Effector memory CD8-positive, alpha-beta T cell (primary cell): ENCODE measurements around the gene PNPLA5.

Source experiments
- ATAC-seq: fragments of 150-1000 bp; cut with Tn5 transposase; replicated peaks from 2 replicates; pipeline ENCODE4 v1.10.0; 2021; ENCODE audit warnings: mild to moderate bottlenecking, moderate library complexity
- DNase-seq, 3 experiments: peaks; one replicate each; pipeline ENCODE4 v3.0.0; 2021
- H3K27ac Mint-ChIP-seq, 2 donors: one replicate each; pipeline ENCODE4 v1.8.0; 2022; ENCODE audit warnings: mild to moderate bottlenecking in 2 of 2, mixed read lengths in 2 of 2, moderate library complexity in 2 of 2
- H3K27me3 Mint-ChIP-seq, 2 donors: one replicate each; pipeline ENCODE4 v1.8.0; 2022; ENCODE audit warnings: mixed read lengths in 2 of 2
- H3K36me3 Mint-ChIP-seq: one replicate; pipeline ENCODE4 v1.8.0; 2022; ENCODE audit warnings: mild to moderate bottlenecking, moderate library complexity, mixed read lengths; ENCODE audit not compliant: insufficient read depth
- H3K4me1 Mint-ChIP-seq, 2 donors: one replicate each; pipeline ENCODE4 v1.8.0; 2022; ENCODE audit warnings: low read depth in 2 of 2, mixed read lengths in 2 of 2
- H3K4me3 Mint-ChIP-seq, 2 donors: one replicate each; pipeline ENCODE4 v1.8.0; 2022; ENCODE audit warnings: mild to moderate bottlenecking in 2 of 2, mixed read lengths in 2 of 2, moderate library complexity in 2 of 2
- H3K9me3 Mint-ChIP-seq, 2 donors: one replicate each; pipeline ENCODE4 v1.8.0; 2022; ENCODE audit warnings: mixed read lengths in 2 of 2

Gene PNPLA5

GRCh38 chr22:43841742-43842141, 50.1 kb downstream of the PNPLA5 start:
- no peak for ATAC-seq
- no peak overlapping the region for H3K4me3 Mint-ChIP-seq
- peaks cover 5% of the 10 kb centered on the region for H3K36me3 Mint-ChIP-seq

GRCh38 chr22:43840851-43841250, 51.0 kb downstream of the PNPLA5 start:
- H3K9me3 Mint-ChIP-seq, result no peaks in the 10 kb centered on the region
- peaks cover 4% of the 10 kb centered on the region for H3K36me3 Mint-ChIP-seq
- no peak overlapping the region for H3K4me3 Mint-ChIP-seq
- H3K4me1 Mint-ChIP-seq, result peaks cover 0 to 5% of the 10 kb centered on the region in 2 donors
- no peak overlapping the region for H3K27ac Mint-ChIP-seq
- peaks cover 16 to 43% of the 10 kb centered on the region in 2 donors for H3K27me3 Mint-ChIP-seq
- DNase-seq, result no peak
- no peak for ATAC-seq

More at GRCh38 chr22:43841742-43842141, 50.1 kb downstream of the PNPLA5 start:
- DNase-seq, result no peak
- peaks cover 21 to 48% of the 10 kb centered on the region in 2 donors for H3K27me3 Mint-ChIP-seq
- H3K4me1 Mint-ChIP-seq, result peaks cover 0 to 5% of the 10 kb centered on the region in 2 donors
- H3K9me3 Mint-ChIP-seq, result no peaks in the 10 kb centered on the region
- no peak overlapping the region for H3K27ac Mint-ChIP-seq

- ATAC-seq (no peak), DNase-seq (no peak)
- no peak overlapping the region for H3K4me3 Mint-ChIP-seq
- H3K36me3 Mint-ChIP-seq, result peaks cover under 1% of the 10 kb centered on the region
- H3K4me1 Mint-ChIP-seq, result peaks cover 0 to 3% of the 10 kb centered on the region in 2 donors
- no peak overlapping the region for H3K27ac Mint-ChIP-seq
- H3K9me3 Mint-ChIP-seq, result no peaks in the 10 kb centered on the region
- H3K27me3 Mint-ChIP-seq, result peaks cover 16 to 43% of the 10 kb centered on the region in 2 donors
These were observed 51.4 kb downstream of the PNPLA5 start for GRCh38 chr22:43840431-43840830.

DNA sequence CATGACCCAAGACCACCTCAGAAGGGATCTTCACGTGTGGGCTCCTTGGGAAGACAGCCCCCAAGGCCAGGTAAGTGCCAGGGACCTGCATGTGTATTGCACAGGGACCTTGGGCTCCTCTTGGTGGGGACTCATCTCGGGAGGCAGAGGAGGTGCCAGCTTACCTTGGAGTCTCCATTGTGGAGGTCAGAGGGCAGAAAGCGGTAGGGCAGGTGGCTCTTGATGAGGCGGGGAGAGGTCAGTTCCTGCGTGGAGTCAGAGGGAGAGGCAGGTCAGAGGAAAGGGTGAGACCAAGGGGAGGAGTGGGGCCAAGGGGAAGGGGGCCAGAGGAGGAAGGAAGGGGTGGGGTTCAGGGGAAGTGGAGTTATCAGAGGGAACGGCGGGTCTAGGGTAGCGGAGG, 52.0 kb downstream of the PNPLA5 start:
- Mint-ChIP-seq H3K36me3 (no peaks in the 10 kb centered on the region), H3K4me1 (peaks cover 0 to 3% of the 10 kb centered on the region in 2 donors), H3K27me3 (peaks cover 17 to 42% of the 10 kb centered on the region in 2 donors), H3K9me3 (no peaks in the 10 kb centered on the region), H3K4me3 (no peak overlapping the region), H3K27ac (no peak overlapping the region)
- no peak for DNase-seq
- no peak for ATAC-seq

- no peak overlapping the region for H3K4me3 Mint-ChIP-seq
- H3K27me3 Mint-ChIP-seq, result peaks cover 17 to 37% of the 10 kb centered on the region in 2 donors
- no peak for ATAC-seq
- H3K27ac Mint-ChIP-seq, result peak overlapping the region in 1 of 2 donors; percentile 13
- DNase-seq, result no peak
- H3K4me1 Mint-ChIP-seq, result peaks cover 0 to 3% of the 10 kb centered on the region in 2 donors
- H3K9me3 Mint-ChIP-seq, result no peaks in the 10 kb centered on the region
- no peaks in the 10 kb centered on the region for H3K36me3 Mint-ChIP-seq
These were observed 53.1 kb downstream of the PNPLA5 start for GRCh38 chr22:43838571-43839307.

GRCh38 chr22:43838161-43838560, 53.7 kb downstream of the PNPLA5 start:
- DNase-seq, result no peak
- H3K27ac Mint-ChIP-seq, result no peak overlapping the region
- peaks cover 17 to 42% of the 10 kb centered on the region in 2 donors for H3K27me3 Mint-ChIP-seq
- H3K36me3 Mint-ChIP-seq, result no peaks in the 10 kb centered on the region
- H3K4me1 Mint-ChIP-seq, result peaks cover 0 to 3% of the 10 kb centered on the region in 2 donors
- H3K4me3 Mint-ChIP-seq, result no peak overlapping the region
- no peak for ATAC-seq
- H3K9me3 Mint-ChIP-seq, result no peaks in the 10 kb centered on the region

DNA sequence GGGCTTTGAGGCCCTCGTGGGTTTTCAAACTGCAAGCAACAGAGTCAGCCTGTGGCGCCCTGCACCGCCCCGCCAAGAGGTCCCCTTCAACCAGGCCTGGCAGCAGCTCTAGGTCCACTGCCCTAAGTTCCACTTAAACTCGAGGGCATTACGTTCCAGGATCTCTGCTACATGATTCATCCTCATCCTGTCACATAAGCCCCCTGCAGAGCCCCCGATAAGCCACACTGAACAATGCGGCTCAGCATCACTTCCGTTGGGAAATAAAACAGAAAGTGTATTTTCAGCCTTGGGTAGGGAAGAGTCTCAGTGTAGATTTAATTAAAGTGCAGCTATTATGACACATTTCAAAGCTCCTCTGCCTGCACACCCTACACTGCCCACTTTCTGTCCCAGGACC, 54.1 kb downstream of the PNPLA5 start:
- ATAC-seq, result no peak

GRCh38 chr22:43835736-43836135, 56.1 kb downstream of the PNPLA5 start:
- Mint-ChIP-seq H3K36me3 (no peaks in the 10 kb centered on the region), H3K9me3 (no peaks in the 10 kb centered on the region), H3K4me3 (no peak overlapping the region), H3K27ac (no peak overlapping the region), H3K27me3 (peaks cover 17 to 52% of the 10 kb centered on the region in 2 donors), H3K4me1 (peaks cover 0 to 3% of the 10 kb centered on the region in 2 donors)
- ATAC-seq, result no peak
- DNase-seq, result no peak

More for the DNA sequence above, 54.1 kb downstream of the PNPLA5 start:
- Mint-ChIP-seq H3K27ac (no peak overlapping the region), H3K4me1 (peaks cover 0 to 3% of the 10 kb centered on the region in 2 donors), H3K27me3 (peaks cover 17 to 47% of the 10 kb centered on the region in 2 donors), H3K4me3 (no peak overlapping the region), H3K9me3 (no peaks in the 10 kb centered on the region), H3K36me3 (no peaks in the 10 kb centered on the region)
- DNase-seq, result no peak

DNA sequence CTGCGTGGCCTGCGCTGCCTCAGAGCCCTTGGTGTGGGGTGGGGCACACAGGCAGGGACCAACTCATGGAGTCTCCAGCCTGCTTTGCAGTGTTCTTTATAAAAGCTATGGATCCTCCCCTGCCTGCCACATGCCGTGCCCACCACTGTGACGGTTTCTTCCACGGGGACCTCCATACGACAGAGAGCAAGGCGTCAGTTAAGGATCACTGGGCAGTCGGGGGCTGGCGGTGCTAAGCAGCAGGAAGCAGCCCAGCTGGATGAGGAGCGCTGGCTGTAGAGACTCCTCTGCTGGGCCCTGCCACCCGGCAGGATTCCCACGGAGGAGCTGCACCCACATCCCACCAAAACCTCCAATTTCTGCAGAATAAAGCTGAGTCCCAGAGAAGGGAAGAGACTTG, 56.6 kb downstream of the PNPLA5 start:
- Mint-ChIP-seq H3K36me3 (no peaks in the 10 kb centered on the region), H3K27me3 (peaks cover 17 to 51% of the 10 kb centered on the region in 2 donors), H3K4me1 (peaks cover 0 to 3% of the 10 kb centered on the region in 2 donors), H3K9me3 (no peaks in the 10 kb centered on the region), H3K27ac (no peak overlapping the region), H3K4me3 (no peak overlapping the region)
- no peak for DNase-seq
- no peak for ATAC-seq

GRCh38 chr22:43833286-43834240, 58.2 kb downstream of the PNPLA5 start:
- Mint-ChIP-seq H3K36me3 (no peaks in the 10 kb centered on the region), H3K4me1 (no peaks in the 10 kb centered on the region), H3K9me3 (no peaks in the 10 kb centered on the region), H3K4me3 (no peak overlapping the region), H3K27ac (no peak overlapping the region), H3K27me3 (peaks cover 11 to 35% of the 10 kb centered on the region in 2 donors)
- DNase-seq (no peak), ATAC-seq (no peak)

GRCh38 chr22:43832393-43833265, 59.2 kb downstream of the PNPLA5 start:
- no peak overlapping the region for H3K27ac Mint-ChIP-seq
- no peak for ATAC-seq
- no peaks in the 10 kb centered on the region for H3K4me1 Mint-ChIP-seq
- no peak overlapping the region for H3K4me3 Mint-ChIP-seq
- H3K27me3 Mint-ChIP-seq, result peaks cover 8 to 35% of the 10 kb centered on the region in 2 donors
- no peak for DNase-seq
- H3K36me3 Mint-ChIP-seq, result no peaks in the 10 kb centered on the region
- no peaks in the 10 kb centered on the region for H3K9me3 Mint-ChIP-seq

DNA sequence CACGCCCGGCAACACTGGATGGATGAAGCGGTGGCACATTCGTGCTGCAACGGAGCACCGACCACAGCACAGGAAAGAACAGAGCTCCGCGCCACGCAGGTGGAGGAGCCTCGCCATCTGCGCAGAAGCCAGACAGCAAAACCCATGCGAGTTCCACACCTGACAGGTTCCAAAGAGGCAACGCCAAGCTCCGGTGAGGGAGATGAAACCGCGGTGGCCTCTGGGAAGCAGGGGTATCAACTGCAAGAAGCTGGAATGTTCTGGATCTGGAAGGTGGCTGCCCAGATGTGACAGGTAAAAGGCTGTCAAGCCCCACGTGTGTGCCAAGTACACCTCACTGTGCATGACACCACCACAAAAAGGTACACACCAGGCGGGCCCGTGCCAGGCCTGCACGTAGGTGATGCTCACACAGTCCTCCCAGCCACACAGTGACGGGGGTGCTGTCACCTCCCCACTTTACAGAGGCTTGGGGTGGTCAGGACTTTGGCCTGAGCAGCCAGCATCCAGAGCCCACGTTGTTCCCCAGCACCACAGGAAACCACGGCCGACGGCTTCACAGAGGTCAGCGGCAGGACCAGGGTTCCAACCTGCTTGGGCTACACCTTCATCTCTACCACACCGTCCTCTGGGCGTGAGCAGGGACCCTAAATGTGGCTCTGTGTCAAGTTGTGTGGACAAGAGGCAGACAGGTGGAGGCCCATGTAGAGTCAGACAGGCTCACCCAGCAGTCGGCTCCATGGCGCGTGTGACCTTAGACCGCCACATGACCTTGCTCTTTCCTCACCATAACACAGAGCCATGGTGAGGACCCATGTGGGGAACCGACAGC, 60.0 kb downstream of the PNPLA5 start:
- DNase-seq (no peak), ATAC-seq (no peak)
- Mint-ChIP-seq H3K9me3 (no peaks in the 10 kb centered on the region), H3K27me3 (peaks cover 8 to 29% of the 10 kb centered on the region in 2 donors), H3K27ac (no peak overlapping the region), H3K4me3 (no peak overlapping the region), H3K36me3 (no peaks in the 10 kb centered on the region), H3K4me1 (no peaks in the 10 kb centered on the region)
